Medulla oblongata (tissue), 1 donor: Measurements from ENCODE around the gene TMC6.
"Not testable (repeated sequence)": the region's sequence is repeated elsewhere in the genome, so short reads cannot be mapped to it uniquely, and the experiment has no call there.

ENCODE experiments used
- DNase-seq: peaks from one replicate; pipeline ENCODE4 v3.0.0-alpha.2; 2015; ENCODE audit errors: extremely low spot score

The TMC6 gene

GRCh38 chr17:78124836-78125137, 3.8 kb downstream of the TMC6 start:
- no peak for DNase-seq

GRCh38 chr17:78124081-78124835, 4.3 kb downstream of the TMC6 start:
- no peak for DNase-seq

GRCh38 chr17:78123258-78123929, 5.2 kb downstream of the TMC6 start:
- no peak for DNase-seq

GRCh38 chr17:78122931-78123249, 5.7 kb downstream of the TMC6 start:
- no peak for DNase-seq

DNA sequence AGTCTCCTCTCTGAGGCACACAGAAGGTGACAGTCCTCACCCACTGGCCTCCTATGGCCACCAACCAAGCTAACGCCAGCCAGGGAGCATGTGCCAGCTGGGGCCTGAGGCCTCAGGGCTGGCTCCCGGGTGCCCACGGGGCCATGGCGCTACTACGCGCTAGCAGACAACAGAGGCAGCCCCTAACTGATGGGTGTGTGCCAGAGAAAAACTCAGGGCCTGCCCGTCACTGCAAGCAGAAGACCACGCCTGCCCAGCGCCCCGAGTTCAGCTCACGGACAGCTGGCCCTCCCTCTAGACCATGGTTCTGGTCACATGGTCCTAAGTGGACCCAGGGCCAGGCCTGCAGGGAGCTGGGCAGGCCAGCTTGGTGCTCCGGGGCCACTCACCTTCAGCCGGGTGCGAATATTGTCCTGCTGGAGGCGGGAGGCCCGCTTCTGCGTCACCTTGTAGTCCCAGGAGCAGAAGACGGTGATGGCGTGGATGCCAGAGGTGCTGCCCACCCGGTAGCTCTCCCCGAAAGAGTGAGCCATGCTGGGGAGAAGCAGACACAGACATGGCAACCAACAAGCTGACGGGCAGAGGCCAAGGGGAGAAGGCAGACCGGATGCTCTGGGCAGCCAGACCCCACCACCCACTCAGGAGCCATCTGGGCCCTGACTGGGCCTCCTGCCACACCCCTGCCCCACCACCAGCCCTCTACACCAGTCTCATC, 6.2 kb downstream of the TMC6 start:
- DNase-seq = no peak

GRCh38 chr17:78121801-78122215, 6.7 kb downstream of the TMC6 start:
- DNase-seq = no peak

DNA sequence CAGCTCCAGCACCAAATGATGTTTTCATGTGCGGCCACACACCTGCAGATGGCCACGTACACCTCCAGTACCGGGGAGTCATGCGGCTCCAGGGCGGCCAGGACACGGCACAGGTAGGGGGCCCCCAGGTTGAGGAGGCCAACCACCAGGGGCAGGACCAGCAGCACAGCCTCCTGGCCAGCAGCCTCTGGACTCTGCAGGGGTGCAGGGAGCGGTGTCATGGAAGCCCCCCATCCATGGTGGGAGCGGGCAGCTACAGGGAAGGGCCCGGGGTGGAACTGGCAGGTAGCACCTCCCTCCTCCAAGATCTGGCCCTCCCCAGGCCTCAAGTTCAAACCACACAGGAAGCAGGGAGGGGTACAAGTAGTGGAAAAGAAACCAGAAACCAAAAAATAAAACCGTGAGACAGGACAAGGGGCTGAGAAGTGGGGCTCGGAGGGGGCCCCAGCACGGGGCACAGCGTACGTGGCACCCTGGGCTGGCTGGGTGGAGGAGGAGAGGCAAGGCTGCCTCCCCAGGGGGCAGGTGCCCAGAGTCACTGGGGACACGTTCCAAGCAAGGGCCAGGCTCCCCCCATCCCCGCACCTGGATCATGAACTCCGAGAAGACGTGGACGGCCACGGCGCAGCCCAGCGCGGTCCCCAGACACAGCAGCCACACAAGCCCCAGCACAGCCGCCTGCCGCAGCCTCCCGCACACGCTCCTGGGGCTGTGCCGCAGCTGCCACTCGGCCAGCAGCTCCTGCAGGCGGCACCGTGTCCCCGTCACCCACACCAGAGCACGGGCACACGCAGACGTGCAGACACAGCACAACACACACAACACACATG, 7.4 kb downstream of the TMC6 start:
- no peak for DNase-seq

DNA sequence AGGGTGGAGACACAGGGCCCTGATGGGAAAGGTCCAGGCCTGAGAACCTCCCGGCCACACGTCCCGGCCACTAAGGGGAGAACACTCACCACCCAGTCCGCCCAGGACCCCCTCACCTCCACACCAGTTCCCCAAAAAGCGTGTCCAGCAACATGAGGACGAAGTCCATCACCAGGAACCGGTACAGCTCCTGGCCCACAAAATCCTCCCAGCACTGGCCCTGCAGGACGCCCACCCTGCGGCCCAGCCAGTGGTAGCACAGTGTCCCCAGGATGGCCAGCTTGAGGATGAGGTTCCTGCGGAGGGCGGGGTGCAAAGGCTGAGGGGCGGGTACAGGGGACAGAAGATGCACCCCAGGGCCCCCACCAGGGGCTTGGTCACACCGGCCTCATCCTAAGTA, 8.0 kb downstream of the TMC6 start:
- no peak for DNase-seq

- DNase-seq = no peak
These were observed 9.7 kb downstream of the TMC6 start for GRCh38 chr17:78118801-78119241.

DNA sequence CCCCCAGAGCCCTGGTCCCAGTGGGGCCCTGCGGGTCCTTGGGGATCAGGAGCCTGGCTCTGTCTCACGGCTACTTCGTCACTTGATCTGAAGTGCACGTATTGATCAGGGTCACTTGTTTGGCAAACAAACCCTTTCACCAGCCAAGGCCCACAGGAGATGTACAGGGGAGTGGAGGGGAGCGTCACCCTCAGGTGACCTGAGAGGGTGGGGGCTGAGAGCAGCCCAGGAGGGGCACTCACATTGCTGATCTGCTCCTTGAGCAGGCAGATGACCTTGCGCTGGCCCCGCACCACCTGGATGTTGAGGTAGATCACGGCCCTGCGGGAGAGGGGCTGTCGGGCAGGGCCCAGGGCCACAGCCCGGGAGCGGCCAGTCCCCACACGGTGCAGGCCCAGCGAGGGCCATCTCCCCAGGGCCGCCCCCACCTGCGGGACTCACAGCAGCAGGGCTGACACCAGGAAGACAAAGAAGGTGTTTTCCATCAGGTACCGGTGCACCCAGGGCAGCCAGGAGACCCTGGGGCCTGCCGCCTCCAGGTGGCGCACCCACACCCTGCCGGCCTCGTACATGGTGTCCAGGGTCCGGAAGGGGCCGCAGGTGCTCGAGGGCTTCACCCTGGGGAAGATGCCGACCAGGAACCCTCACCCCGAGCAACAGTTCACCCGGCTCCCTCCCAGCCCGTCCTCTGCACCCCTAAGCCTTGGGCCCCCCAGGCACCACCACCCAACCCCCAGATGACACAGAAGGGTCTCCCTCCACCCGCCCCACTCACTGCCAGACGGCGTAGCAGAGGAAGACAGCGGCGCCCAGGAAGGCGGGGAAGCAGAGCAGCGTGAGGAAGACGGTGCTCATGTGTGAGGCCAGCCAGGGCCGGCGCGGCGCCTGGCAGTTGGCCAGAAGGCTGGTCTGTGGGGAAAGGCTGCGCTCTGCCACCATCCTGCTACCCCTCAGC, 11.3 kb downstream of the TMC6 start:
- peak; percentile 73 for DNase-seq

GRCh38 chr17:78116411-78116810, 12.1 kb downstream of the TMC6 start:
- no peak for DNase-seq

GRCh38 chr17:78115803-78116202, 12.8 kb downstream of the TMC6 start:
- not testable (repeated sequence) for DNase-seq

DNA sequence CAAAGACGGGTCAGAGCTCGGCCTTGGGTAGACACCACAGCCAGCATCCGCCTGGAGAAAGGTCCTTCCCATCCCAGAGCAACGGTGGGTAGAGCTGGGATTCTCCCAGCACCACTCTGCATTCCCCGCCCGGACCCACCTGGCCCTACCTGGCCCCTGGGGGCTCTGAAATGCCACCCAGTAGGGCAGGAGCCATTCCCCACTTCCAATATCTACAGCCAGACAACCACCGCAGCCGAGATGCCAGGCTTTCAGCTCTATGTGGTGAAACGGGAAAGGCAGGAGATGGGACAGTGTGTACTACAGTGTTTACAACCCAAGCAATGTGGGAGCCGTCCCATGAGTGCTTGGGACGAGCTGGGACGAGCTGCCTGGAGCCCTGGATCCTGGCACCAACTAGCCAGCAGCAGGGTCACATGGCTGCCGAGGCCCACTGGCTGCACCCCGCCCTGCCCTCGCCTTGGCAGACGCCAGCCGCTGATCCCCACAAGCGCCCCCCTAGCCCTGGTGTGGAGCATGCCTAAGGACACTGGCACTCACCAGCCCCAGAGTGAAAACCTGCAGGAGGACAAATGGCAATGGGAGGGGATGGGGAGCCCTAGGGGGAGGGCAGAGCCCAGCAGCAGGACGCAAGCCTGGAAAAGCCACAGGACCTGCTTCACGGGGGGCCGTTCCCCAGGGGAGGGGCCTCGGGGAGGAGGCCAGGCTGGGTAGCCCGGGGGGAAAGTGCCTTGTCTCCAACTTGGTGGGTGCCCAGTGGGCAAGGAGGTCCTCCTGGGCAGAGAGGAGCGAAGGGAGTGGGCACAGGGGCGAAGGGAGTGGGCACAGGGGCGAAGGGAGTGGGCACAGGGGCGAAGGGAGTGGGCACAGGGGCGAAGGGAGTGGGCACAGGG, 13.5 kb downstream of the TMC6 start:
- DNase-seq = peak; percentile 96

GRCh38 chr17:78113804-78114785, 14.5 kb downstream of the TMC6 start:
- DNase-seq = no peak

DNA sequence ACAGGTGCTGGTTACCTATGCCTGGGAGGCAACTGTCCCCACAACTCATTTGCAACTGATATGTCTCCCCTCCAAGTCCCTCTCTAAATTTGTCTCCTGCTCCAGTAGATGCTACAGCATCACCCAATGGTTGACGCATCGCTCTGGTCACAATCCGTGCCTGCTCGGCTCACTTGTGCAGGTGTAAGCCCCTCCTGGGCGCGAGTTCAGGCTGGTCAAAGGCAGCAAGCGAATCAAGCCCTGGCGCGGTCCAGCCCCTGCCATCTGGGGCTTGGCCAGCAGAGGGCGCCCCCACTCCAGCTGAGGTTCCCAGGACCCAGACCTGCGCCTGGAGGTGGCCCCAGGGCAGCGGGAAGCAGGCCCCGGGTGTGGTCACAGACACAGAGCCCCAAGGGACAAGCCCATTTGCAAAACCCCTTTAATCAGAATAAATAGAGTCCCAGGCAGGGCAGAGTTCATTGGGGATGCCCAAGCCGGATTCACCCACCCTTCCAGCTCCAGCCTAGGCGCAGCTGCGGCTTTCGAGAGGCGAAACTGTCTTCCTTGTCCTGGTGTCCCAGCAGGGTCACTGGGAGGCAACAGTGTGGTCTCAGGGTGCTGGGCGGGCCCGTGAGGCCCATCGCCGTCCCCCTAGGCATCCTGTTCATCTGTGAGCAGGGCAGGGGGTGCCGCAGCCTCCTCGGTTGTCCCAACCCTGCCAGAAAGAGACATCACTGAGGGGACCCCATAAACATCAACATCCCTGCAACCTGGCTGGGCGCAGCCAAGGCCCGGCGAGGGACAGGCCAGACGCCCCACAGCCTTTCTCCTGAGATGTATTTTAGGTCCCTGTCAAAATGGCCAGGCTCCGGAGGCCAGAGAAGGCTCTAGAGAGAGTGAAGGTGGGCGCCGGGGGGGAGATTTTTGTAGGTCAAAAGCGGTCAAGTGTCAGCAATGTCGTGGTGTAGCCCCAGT, 15.8 kb downstream of the TMC6 start:
- peak; percentile 74 for DNase-seq

DNA sequence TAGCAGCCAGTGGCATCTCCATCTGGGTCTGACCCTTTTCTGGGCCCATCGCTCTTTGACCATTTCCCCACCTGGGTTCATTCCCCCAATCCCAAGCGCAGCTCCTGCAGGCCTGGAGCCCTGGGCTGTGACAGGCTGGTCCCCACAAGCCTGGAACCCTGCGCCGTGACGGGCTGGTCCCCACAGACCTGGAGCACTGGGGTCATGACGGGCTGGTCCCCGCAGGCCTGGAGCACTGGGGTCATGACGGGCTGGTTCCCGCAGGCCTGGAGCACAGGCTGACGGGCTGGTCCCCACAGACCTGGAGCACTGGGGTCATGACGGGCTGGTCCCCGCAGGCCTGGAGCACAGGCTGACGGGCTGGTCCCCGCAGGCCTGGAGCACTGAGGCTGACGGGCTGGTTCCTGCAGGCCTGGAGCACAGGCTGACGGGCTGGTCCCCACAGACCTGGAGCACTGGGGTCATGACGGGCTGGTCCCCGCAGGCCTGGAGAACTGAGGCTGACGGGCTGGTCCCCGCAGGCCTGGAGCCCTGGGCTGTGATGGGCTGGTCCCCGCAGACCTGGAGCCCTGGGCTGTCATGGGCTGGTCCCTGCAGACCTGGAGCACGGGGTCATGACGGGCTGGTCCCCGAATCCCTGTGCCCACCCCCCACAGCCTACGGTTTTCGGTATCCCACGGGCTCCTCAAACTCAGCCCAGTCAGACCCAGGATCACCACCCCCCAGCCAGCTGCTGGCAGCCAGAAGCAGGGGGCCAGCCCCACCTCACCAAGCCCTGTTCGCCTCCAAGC, 16.6 kb downstream of the TMC6 start:
- DNase-seq = no peak
